ENCODE measurements around the gene TTLL8.
"Not testable (repeated sequence)": the region's sequence is repeated elsewhere in the genome, so short reads cannot be mapped to it uniquely, and the experiment has no call there.

The TTLL8 gene

DNA sequence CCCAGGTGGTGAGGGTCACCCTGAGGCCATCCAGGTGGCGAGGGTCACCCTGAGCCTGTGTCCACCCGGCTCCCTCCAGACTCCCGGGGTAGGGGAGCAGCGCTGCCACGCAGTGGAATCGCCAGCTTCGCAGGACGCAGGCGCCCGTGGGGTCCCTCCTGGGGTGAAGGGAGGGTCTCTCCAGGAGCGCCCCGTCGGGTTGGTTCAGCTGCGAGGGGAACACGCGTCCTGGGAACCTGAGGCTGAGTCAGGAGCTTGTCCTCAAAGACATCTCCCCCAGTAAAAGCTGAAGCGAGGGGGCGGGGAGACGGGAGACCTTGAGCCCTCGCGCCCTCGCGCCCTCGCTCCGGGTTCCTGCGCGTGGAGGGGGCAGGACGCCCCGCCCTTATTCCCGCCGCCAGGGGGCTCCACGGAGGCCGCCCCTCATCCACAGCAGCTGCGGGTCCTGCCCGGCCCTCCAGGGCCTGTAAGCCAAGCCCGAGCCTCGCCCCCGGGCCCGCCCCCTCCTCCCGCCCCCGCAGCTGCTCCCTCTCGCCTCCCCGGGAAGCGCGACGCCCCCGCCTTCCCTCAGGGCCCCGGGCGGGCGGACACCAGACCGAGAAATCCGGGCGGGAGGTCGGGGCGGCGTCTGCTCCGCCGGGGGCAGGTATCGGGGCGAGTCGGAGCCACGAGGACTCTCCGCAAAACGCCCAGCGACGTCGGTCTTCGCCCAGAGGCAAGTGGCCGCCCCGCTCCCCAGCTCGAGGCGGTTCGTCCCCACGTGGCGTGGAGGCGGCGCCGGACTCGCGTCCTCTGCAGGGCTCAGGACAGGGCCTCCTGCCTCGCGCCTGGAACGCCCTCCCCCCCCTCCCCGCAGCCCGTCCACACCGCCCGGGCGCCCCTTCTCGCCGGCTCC is 74.7 kb downstream of the TTLL8 start:
- no peak for DNase-seq (ENCODE audit: low read depth)

DNA sequence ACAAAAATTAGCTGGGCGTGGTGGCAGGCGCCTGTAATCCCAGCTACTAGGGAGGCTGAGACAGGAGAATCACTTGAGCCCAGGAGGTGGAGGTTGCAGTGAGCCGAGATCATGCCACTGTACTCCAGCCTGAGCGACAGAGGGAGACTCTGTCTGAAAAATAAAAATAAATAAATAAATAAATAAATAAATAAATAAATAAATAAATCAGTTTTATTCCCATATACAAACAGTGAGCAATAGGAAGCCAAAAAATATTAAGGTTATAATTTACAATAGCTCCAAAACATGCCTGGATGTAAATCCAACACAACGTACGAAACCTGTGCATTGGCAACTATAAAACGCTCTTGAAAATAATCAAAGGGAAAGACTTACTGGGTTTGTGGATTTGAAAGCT is 76.3 kb downstream of the TTLL8 start:
- not testable (repeated sequence) for DNase-seq (ENCODE audit: low read depth)

DNA sequence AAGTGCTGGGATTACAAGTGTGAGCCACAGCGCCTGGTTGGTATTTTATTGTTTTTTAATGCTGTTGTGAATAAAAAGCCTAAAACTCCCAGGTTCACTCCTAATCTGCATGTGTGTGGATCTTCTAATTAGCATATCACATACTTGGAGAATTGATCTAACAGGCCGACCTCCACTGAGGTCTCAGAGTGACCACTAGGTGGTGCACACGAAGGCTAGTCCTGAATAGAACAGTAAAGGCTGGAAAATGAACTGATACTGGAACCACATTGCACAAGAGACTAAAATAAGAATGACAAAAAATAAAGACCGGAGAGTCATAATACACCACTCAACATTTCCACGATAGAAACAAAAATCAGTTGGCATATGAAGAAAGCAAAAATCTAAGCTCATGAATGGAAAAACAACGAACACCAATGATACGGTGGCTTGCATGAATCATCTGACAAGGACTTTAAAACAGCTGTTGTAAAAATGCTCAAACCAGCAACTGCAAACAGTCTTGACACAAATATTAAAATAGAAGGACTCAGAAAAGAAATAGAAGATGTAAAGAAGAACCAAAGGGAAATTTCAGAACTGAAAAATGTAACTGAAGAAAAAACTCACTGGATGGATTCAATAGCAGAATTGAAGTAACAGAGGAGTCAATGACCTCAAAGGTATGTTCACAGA is 78.4 kb downstream of the TTLL8 start:
- no peak for DNase-seq (ENCODE audit: low read depth)

DNA sequence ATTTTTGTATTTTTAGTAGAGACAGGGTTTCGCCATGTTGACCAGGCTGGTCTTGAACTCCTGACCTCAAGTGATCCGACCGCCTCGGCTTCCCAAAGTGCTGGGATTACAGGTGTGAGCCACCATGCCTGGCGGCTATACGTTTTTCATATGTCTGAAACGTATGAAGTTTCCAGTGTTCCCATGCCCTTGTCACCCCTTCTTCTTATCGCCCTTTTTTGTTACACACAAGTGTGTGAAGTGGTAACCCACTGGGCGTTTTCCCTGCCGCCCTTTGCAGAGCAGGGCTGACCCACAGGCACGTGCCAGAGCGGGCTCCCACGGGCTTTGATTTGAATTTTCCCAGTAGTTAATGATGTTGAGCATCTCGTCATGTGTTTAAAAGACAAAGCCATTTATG is 80.5 kb downstream of the TTLL8 start:
- no peak for DNase-seq (ENCODE audit: low read depth)

DNA sequence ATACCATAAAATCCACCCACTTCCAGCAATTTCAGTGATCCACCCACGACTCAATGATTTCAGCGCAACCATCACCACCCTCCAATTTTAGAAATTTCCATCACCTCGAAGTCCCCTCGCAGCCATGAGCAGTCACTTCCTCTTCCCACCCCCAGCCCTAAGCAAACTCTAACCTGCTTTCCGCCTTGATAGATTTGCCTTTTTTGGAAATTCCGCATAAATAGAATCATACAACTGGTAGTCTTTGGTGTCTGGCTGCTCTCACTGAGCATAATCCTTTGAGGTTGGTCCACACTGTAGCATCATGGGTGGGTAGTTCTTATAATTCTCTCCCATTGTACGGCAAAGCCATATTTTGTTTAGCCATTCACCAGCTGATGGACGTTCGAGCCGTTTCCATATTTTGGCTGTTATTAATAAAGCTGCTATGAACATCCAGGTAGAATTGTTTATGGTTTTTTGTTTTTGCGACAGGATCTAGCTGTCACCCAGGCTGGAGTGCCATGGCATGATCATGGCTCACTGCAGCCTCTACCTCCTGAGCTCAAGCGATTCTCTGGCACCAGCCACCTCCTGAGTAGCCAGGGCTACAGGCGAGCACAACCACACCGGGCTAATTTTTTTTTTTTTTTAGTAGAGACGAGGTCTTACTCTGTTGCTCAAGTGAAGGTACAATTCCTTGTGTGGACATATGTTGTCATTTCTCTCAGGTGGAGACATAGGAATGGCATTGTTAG is 81.5 kb downstream of the TTLL8 start:
- no peak for DNase-seq (ENCODE audit: low read depth)

DNA sequence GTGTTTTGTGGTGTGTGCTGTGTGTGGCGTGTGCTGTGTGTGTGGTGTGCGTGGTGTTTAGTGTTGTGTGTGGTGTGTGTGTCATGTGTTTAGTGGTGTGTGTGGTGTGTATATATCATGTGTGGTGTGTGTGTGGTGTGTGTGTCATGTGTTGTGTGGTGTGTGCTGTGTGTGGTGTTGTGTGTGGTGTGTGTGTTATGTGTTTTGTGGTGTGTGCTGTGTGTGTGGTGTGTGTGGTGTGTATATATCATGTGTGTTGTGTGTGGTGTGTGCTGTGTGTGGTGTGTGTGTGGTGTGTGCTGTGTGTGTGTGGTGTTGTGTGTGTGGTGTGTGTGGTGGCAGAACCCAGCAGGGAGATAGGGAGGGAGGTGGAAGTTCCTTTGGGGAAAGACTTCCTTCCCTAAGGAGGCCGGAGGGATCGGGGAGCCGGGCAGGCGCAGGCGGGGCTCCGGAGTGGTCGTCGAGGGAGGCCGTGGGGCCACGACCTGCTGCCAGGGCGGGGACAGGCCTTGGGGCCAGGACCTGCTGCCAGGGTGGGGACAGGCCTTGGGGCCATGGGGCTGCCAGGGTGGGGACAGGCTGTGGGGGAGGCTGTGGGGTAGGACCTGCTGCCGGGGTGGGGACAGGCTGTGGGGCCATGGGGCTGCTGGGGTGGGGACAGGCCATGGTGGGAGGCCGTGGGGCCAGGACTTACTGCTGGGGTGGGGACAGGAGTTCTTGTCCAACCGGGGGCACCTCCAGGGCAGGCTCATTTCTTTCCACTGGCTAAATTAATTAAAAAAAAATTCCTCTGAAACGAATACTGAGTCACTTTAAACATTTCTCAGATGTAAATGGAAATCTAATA is 82.3 kb downstream of the TTLL8 start:
- peak; percentile 55 for DNase-seq (ENCODE audit: low read depth)

DNA sequence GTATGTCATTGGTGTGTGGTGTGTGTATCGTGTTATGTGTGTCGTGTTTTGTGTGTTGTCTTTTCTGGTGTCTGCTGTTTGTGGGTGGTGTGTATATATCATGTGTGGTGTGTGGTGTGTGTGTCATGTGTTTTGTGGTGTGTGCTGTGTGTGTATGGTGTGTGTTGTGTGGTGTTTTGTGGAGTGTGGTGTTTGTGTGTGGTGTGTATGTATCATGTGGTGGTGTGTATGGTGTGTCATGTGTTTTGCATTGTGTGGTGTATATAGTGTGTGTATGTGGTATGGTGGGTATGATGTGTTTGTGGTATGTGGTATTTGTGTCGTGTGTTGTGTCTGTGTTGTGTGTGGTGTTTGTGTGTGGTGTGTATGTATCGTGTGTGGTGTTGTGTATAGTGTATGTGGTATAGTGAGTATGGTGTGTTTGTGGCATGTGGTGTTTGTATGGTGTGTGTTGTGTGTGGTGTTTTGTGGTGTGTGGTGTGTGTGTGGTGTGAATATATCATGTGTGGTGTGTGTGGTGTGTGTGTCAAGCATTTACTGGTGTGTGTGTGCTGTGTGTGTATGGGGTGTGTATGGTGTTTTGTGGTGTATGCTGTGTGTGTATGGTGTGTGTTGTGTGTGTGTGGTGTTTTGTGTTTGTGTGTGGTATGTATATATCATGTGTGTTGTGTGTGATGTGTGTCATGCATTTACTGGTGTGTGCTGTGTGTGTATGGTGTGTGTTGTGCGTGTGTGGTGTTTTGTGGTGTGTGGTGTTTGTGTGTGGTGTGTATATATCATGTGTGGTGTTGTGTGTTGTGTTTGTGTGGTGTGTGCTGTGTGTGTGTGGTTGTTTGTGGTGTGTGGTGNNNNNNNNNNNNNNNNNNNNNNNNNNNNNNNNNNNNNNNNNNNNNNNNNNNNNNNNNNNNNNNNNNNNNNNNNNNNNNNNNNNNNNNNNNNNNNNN is 84.8 kb downstream of the TTLL8 start:
- no peak for DNase-seq (ENCODE audit: low read depth)

DNA sequence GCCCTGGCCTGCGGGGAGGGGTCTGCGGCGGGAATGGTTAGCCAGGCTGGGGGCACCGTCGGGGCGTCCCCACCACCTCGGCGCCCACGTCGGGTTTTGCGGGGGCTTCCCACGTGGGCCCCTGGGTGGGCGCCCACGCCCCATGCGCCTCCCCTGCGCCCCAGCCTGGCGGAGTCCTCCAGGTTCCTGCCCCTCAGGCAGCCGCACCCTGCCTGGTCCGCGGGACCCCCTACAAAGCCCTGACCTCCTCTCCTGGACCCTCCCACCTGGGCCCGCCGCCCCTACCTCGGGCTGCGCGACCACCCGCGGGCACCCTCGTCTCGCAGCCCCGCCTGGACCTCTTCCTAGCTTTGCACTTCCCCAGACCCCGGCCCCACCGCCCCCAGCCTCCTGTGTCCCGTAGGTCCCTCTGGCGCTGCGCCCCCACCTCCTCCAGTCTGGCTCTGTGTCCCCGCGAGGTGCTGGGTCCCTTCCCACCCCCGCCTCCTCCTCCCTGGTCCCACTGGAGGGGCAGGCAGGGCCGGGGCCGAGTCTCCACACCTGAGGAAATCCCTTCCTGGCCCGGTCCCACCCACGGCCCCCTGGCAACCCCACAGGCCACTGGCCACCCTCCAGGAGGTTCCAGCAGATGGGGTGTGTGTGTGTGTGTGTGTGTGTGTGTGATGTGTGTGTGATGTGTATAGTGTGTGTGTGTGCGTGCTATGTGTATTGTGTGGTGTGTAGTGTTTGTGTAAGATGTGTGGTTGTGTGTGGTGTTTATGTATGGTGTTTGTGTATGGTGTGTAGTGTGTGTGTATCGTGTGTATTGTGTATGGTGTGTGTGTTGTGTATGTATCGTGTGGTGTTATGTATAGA is 85.7 kb downstream of the TTLL8 start:
- DNase-seq (ENCODE audit: low read depth) = no peak

DNA sequence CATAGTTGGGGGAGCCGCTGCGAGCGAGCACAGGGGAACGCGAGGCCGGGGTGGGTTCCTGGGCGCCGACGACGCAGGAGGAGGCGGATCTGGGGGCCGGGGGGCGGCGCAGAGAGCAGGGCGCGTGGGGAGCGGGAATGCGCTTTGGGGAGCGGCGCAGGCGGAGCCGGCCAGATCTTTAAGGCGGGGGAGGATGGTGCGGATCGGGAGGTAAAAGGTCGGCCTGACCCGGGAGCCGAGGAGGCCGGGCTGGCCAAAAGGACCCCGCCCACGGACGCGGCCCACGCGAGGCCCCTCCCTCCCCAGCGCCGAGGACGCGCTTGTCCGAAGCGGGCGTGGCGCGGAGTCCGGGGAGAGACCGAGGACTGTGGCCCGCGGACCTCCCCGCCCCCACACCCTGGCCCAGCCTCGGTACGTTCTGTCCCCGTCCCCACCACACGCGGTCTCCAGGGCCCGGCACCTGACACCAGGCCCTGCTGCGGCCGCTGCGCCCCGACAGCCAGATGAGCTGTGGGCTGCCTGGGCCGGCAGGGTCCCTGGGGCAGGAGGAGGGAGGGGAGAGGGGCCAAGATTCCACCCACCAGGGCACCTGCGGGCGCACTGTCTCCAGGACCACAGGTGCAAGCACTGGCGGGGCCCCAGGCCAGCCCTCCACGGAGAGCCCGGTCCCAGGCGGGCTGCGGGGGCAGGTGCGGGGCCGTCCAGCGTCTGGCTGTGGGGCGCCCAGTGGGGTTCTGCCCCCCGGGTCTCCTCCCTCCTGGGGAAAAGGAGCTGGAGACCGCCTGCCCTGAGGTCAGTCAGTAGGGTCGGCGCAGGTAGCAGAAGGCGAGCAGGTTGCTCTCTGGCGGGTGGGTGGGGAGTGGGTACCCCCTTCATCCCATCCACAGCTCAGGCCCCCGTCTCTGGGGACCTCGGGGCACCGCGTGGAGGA is 86.6 kb downstream of the TTLL8 start:
- peak; percentile 77 for DNase-seq (ENCODE audit: low read depth)

DNA sequence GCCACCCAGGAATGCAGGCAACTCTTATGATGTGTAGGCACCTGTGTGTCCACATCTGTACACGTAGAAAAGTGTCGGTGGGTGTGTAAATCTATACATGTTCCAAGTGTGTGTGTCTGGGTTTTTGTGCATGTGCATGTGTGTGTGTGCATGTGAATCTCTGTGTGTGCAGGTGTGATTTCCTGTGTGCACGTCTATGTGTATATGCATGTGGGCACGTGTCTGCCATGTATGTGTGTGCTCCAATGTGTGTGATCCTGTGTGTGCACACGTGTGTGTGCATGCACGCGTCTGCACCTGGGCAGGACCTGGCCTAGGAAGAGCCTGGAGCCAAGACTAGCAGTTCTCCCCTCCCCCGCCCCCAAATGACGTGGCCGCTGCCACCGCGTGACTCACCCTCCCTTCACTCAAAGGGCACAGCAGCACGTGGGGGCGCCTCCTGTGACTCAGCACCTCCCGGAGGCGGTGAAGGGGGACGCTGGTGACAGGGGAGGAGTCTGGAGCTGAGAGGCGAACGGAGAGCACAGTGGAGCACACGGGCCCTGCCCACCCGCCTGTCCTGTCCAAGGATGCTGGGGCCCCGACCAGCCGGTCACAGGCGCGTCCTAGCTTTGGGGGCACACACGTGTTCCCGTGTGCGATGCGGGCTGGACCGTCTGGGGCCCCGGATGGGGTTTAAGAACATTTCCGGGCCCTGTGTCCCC is 87.4 kb downstream of the TTLL8 start:
- peak; percentile 94 for DNase-seq (ENCODE audit: low read depth)

DNA sequence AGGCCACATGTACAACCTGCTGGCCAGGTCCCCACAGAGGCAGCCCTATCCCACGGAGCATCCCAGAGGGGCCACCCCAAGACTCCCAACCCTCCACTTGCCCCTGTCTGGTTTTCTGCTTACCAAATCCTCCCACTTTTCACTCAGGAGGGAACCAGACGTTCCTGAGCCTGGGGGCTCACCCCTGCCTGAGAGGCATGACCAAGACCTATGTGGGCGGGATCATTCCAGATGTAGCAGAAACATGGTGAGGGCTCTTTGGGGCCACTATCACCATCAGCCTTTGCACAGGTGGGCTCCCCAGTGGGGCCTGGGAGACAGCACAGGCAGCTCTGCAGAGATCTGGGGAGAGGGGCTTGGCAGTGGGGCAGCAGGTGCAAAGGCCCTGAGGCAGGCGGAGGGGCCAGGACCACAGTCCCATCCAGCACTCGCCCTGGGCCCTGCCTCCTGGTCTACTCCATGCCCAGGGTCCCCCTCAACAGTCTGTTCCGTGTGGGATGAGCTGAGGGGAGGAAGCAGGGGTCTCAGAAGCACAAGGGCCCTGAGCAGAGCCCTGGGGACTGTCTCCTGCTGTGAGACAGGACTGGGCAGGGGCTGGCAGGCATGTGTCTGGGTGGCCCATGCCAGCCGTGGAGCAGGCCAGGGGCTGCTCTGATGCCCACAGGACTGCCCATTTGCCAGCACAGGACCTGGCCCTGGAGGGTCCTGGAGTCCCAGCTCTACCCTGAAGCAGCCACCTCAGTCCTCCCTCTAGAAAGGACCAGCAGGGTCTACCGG is 88.2 kb downstream of the TTLL8 start:
- DNase-seq (ENCODE audit: low read depth) = no peak

DNA sequence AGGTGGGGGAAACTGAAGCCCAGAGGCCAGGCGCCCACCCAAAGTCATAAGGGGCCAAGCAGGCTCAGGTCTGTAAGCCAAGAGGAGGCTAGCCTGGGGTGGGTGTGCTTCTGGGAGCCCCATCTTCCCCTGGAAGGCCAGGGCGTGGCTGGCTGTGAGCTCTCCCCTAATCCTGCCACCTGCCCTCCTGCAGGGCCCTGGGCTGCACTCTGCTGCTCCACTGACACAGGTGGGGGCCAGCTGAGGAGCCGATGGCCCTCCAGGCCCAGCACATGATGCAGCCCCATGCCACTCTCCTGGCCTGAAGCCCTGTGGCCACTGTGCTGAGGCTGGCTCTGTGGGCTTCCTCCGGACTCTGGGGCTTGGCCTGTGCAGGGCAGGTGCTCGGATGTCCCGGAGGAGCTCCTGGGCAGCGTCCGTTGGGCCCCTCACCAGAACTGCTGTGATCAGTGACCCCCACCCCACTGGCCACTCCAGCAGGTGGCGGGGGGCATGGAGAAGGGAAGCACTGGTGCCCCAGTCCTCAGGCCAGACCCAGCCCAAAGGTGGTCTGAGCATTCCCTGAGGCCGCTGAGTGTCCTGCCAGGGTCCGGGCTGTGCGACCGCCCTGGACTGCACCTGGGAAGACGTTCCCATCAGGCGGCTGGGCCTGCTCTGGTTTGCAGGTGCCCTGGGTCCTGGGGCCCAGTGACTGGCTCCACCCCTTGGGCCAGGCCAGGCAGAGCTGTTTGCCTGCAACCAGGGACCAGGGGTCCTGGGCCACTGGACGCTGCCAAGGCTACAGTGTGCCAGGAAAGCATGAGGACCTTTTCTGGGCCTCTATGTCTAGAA is 89.1 kb downstream of the TTLL8 start:
- no peak for DNase-seq (ENCODE audit: low read depth)

Measured in activated T-cell treated with anti-CD3 and anti-CD28 coated beads for 48 hours (primary cell).